ENCODE measurements around the gene DSCAML1. TPM values are rescaled to one million over a fixed set of nuclear protein-coding genes. Genes with fewer than 3 reads are reported as not detected.

The DSCAML1 gene
- total and polyA plus RNA-seq, 10 of the 15 experiments (the other 5 are each of a cell fraction or from before 2014, with no cell fraction given) = 0.03 to 0.18 (median 0.06) TPM; not detected in 1

DNA sequence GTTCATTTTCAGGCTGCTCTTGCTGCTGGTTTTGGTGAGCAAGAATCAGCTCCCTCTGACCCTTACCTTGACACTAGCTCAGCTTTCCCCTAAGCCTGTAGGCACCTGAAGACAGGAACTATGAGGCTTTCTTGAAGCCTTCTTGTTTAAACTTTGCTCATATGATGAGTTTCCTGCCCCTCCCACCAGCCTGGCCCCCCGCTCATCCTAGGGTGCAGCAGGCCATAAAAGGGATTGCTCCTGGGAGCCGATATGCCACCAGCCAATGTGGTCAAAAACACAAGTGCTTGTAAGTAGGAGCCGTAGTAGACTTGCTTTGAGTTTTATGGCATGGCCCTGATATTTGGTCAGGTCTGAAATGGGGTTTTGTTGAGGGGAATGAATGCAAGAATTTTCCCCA lies 164.7 kb downstream of the DSCAML1 start:
- ChIA-PET CTCF (interaction anchor here (0.6 to 2.1 kb wide), 3 partner anchors 11 to 206 kb away, joined by 3 to 14 read pairs (median 5); no protein-coding TSS in a partner anchor), SMC1A (ENCODE audit: uncharacterized antibody, unreplicated experiment) (no interaction called here), POLR2A (no interaction called here), RAD21 (ENCODE audit: unreplicated experiment) (no interaction called here)
- 27% methylated on average over 3 of the region's 3 CpGs for WGBS (ENCODE audit: insufficient coverage, insufficient replicate concordance, low lambda C conversion rate, missing lambda C conversion rate)
- no peaks in the 10 kb centered on the region for H4K20me1 ChIP-seq (ENCODE audit: control insufficient read depth, insufficient read depth)
- peaks cover 4% of the 10 kb centered on the region in 2 experiments; a peak in 3 of 4 replicates for H3K27me3 ChIP-seq (replicated peaks in 1 of 2; ENCODE audit: control insufficient read depth in 2 of 2, insufficient read depth in 2 of 2, low read length in 1 of 2)
- H3K4me1 ChIP-seq (ENCODE audit: control insufficient read depth, insufficient read depth, low read length) = no peaks in the 10 kb centered on the region
- DNase-seq (ENCODE audit: low read depth, low spot score) = no peak
- ATAC-seq = no peak
- intact Hi-C loops (cut with micrococcal nuclease; ENCODE audit: unreplicated experiment) (no loop called here), in situ Hi-C loops (cut with MboI) (no loop called here)
- no peak for FAIRE-seq
- H3K27ac ChIP-seq (ENCODE audit: control insufficient read depth, insufficient read depth) = no peak overlapping the region
- H3K4me2 ChIP-seq (ENCODE audit: control insufficient read depth, insufficient read depth) = no peak overlapping the region
- no TSS peak for BruUV-seq (replicated peaks)
- H3K9me3 ChIP-seq (replicated peaks; ENCODE audit: control insufficient read depth, insufficient read depth, low read length) = no peaks in the 10 kb centered on the region
- H3K36me3 ChIP-seq (ENCODE audit: control insufficient read depth in 2 of 2, insufficient read depth in 2 of 2, low read length in 1 of 2) = no peaks in the 10 kb centered on the region
- no peak overlapping the region for H3K9ac ChIP-seq (ENCODE audit: control insufficient read depth, insufficient read depth, low read length)
- no peak overlapping the region for H3K4me3 ChIP-seq
- TF ChIP-seq BHLHE40 (IDR thresholded peaks at IDR 0.05; ENCODE audit: borderline replicate concordance in 1 of 2, low read depth in 2 of 2, low read length in 1 of 2) = no peak
- TF ChIP-seq NR2C2 (IDR thresholded peaks at IDR 0.05; ENCODE audit: borderline replicate concordance, control insufficient read depth, insufficient read length, low read depth) = no peak
- TF ChIP-seq BCL11A (IDR thresholded peaks at IDR 0.05; ENCODE audit: low read depth, low read length) = no peak
- TF ChIP-seq, protein P1, sequence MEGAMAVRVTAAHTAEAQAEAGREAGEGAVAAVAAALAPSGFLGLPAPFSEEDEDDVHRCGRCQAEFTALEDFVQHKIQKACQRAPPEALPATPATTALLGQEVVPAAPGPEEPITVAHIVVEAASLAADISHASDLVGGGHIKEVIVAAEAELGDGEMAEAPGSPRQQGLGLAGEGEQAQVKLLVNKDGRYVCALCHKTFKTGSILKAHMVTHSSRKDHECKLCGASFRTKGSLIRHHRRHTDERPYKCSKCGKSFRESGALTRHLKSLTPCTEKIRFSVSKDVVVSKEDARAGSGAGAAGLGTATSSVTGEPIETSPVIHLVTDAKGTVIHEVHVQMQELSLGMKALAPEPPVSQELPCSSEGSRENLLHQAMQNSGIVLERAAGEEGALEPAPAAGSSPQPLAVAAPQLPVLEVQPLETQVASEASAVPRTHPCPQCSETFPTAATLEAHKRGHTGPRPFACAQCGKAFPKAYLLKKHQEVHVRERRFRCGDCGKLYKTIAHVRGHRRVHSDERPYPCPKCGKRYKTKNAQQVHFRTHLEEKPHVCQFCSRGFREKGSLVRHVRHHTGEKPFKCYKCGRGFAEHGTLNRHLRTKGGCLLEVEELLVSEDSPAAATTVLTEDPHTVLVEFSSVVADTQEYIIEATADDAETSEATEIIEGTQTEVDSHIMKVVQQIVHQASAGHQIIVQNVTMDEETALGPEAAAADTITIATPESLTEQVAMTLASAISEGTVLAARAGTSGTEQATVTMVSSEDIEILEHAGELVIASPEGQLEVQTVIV (IDR thresholded peaks at IDR 0.05; ENCODE audit: borderline replicate concordance, partially characterized antibody) = no peak
- TF ChIP-seq TCF7 (IDR thresholded peaks at IDR 0.05; ENCODE audit: borderline replicate concordance) = no peak
- TF ChIP-seq CREB1 (IDR thresholded peaks at IDR 0.05; ENCODE audit: low read depth) = no peak
- TF ChIP-seq SUPT20H (IDR thresholded peaks at IDR 0.05; ENCODE audit: borderline replicate concordance, control insufficient read depth, low read depth, low read length) = no peak
- no peak for TF ChIP-seq RELA (IDR thresholded peaks at IDR 0.05; ENCODE audit: borderline replicate concordance, partially characterized antibody)
- no peak overlapping the region for H2AFZ ChIP-seq (ENCODE audit: control insufficient read depth, low read depth, low read length)
- no peaks in the 10 kb centered on the region for H3K79me2 ChIP-seq (ENCODE audit: control insufficient read depth, insufficient read depth, low read length)

All from GM12878 (cell line).